Measurements from ENCODE around the gene ESPN.

GRCh38 chr1:6435547-6435946 lies 11.0 kb downstream of the ESPN start:
- TF ChIP-seq CTCF (IDR thresholded peaks at IDR 0.05; ENCODE audit: control extremely low read depth in 1 of 3, insufficient read depth in 1 of 3, low read depth in 1 of 3, low read length in 3 of 3) (no peak), POLR2A (IDR thresholded peaks at IDR 0.05; ENCODE audit: control extremely low read depth in 1 of 2, low read depth in 2 of 2, low read length in 2 of 2) (no peak), CBX8 (IDR thresholded peaks at IDR 0.05; ENCODE audit: borderline replicate concordance, low read depth, low read length) (no peak), CBX5 (IDR thresholded peaks at IDR 0.05; ENCODE audit: low read depth, low read length) (no peak), TAF7 (optimal IDR thresholded peaks at IDR 0.05; ENCODE audit: borderline replicate concordance, low read depth, low read length) (no peak), EGR1 (IDR thresholded peaks at IDR 0.05; ENCODE audit: borderline replicate concordance, low read depth, low read length) (no peak), KDM4A (IDR thresholded peaks at IDR 0.05; ENCODE audit: low read depth, low read length, severe bottlenecking) (no peak), NANOG (IDR thresholded peaks at IDR 0.05; ENCODE audit: insufficient read depth, low read depth, low read length, poor library complexity, severe bottlenecking) (no peak), POLR2AphosphoS5 (IDR thresholded peaks at IDR 0.05; ENCODE audit: low read depth, low read length) (no peak), TCF12 (IDR thresholded peaks at IDR 0.05; ENCODE audit: low read depth, low read length) (no peak), YY1 (IDR thresholded peaks at IDR 0.05; ENCODE audit: low read depth, low read length) (no peak), BRCA1 (IDR thresholded peaks at IDR 0.05; ENCODE audit: low read depth, low read length) (no peak), MAX (IDR thresholded peaks at IDR 0.05) (no peak), ZNF274 (IDR thresholded peaks at IDR 0.05; ENCODE audit: borderline replicate concordance, extremely low read depth, low read length) (no peak)

All from H1 (cell line).